ENCODE results near the gene C2orf76.

The C2orf76 gene

DNA sequence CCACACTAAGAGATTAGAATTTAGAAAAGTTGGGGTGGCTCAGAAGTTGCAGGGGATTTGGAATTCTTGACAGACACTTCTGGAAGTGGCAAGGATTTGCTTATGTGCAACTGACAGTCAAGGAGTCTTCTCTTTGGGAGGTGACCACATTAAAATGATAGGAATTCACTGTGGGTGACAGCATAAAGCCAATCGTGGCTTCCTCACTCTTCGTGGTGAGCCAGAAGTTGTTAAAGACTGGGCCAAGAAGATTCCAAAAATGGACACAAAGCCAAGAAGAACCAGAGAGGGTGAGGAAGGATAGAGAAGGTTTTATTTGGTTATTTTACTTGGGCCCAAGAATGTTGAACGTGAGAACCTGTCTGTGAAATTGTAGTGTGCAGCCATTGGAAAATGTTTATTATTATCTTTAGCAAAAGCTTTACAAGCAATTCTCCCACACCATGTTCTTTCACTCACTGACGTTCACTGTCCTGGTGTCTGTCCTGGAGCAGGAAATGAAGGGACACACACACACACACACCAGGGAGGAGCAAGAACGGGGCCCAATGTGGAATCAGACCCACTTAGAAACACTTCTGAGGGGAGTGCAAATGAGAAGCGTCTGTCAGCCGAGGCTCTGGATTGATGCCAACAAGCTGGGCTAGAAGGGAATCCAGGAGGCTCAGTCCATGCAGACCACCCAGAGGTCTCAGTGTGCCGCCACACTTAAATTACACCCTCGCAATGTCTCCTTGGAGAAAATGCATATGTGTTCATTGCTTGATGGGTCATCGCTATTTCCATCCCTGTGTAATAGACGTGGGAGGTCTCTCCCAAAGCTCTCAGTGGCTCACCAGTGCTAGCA, 105.8 kb downstream of the C2orf76 start:
- DNase-seq, result no peak

GRCh38 chr2:119259296-119259860, 107.3 kb downstream of the C2orf76 start:
- no peak for DNase-seq

DNA sequence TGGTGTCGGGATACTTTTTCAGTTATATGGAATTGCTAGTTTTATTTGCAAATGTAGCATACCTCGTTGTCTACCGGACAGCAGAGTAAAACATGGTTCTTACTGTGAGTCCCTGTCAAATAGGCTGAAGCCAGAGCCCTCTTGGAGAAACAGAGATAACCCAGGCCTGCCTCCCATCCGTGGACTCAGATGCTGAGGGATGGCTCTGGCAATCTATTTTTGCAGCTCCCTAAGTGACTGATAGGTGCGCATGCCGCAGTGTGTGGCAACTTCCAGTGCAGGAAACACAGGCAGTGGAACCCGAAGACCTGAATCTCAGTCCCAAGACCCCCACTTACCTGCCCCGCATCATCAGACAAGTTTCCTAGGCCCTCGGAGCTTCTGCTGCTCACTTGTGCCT, 109.4 kb downstream of the C2orf76 start:
- no peak for DNase-seq

DNA sequence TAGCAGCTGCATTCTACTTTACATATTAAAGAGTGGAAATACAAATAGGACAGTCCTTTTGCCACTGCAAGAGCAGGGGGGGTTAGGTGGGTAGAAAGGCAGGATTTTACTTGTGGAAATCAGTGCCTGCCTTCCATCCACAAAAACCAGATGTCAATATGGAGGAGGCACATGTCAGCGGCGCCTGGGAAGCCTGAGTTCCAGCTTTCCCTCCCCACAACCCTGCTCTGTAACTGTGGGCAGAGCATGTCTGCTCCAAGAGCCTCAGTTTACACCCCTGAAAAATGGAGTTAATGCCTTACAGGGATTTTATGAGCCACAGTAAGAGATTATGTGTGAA, 110.1 kb downstream of the C2orf76 start:
- no peak for DNase-seq

- DNase-seq, result no peak
Measured at GRCh38 chr2:119255760-119256581, 110.7 kb downstream of the C2orf76 start.

DNA sequence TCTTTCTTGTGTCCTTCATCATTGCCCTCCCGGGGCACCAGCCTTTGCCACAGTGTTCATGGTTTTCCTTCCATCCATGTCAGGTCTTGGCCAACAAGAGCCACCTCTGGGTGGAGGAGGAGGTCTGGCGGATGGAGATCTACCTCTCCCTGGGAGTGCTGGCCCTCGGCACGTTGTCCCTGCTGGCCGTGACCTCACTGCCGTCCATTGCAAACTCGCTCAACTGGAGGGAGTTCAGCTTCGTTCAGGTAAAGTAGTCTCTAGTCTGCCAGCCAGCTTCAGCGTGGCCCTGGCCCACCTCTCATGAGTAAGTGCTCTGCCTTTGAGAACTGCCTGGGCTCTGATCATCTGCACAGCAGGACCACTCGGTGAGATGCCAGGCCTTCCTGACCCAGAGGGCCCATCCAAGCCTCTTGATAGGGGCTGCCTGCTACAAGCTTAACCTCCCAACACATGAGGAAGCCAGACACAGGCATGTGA, 112.0 kb downstream of the C2orf76 start:
- DNase-seq, result no peak

GRCh38 chr2:119253760-119254600, 112.7 kb downstream of the C2orf76 start:
- no peak for DNase-seq

DNA sequence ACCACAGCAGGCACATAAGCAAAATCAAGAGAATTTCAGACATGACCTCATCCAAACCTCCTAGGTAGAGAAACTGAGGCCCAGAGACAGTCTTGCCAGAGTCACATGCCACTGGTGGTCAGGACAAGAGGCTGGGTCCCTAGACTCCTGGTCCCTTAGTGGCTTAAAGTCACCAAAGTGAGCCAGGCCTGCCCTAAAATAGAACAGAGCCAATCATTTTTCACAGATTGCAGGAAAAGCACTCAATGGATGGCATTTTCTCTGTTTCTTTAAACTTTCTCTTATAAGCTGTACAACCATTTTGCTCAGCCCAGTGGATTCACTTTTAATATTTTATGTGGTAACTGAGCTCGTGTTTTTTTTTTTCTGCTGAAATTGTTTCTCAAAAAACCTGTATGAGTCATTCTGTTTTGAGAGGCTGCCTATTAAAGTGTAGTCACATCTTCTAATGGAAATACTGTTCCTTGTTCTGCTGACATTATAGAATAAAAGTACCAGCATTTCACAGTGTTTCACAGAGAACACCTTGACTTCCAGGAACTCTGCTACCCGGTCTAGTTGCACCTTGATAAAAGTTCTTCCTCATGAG, 113.4 kb downstream of the C2orf76 start:
- no peak for DNase-seq
